ENCODE results near the gene MTCL1.
"Not testable (repeated sequence)": the region's sequence is repeated elsewhere in the genome, so short reads cannot be mapped to it uniquely, and the experiment has no call there.

Gene MTCL1

DNA sequence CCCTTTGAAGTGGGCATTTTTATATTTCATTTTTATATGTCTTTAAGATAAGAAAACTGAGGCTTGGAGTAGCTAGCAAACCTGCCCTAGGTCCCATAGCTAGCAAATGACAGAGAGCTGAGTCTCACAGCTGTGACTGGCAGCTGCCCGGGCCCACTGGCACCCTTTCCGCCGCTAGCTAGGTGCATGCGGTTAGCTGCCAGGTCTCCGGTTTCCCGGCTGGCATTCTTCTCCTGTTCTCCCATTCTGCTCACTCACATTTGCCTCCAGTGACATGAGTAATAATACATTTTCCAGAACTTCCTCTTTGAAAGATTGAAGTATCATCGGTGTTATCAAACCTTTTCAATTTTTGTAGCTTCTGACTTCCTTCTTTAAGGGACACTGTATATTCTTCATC is 38.7 kb downstream of the MTCL1 start:
- DNase-seq (ENCODE audit: low spot score), result no peak

DNA sequence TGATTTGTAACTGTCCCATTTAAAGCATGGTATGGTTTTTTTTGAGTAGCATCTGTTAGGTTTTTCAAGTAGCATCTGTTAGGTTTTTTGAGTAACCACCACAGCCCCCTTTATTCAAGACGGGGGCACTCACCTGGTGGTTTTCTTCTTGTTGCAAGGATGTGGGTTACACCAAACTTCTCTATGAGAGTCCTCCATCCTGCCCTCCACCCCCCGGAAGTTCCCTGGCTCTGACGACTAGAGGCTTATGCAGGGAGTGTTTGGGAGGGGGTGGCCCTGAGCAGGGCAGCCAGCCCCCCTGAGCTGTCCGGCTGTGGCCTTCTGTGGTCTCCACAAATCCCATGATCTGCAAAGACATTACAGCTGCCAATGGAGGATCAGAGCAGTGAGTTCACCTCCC is 39.3 kb downstream of the MTCL1 start:
- DNase-seq (ENCODE audit: low spot score), result no peak

DNA sequence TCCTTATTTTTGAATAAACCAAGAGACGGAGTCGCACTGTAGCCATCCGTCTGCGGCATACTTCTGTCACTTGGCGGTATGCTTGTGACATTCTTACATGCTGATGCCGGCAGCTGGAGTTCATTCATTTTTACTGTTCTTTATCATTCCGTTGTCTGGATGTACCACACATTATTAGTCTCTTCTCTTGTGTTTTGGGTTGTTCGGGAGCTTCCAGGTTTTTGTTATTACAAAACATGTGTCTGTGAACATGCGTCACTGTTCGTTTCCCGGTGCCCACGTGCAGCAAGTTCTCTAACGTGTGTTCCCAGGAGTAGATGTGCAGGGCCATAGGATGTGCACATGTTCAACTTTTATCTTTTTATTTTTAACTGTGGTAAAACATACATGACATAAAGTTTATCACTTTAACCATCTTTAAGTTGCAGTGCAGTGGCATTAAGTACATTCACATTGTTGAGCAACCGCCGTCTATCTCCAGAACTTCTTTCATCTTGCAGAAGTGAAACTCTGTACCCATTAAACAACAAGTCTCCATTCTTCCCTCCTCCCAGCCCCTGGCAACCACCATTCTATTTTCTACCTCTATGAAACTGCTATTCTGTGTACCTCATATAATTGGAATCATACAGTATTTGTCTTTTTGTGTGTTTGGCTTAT is 40.1 kb downstream of the MTCL1 start:
- no peak for DNase-seq (ENCODE audit: low spot score)

DNA sequence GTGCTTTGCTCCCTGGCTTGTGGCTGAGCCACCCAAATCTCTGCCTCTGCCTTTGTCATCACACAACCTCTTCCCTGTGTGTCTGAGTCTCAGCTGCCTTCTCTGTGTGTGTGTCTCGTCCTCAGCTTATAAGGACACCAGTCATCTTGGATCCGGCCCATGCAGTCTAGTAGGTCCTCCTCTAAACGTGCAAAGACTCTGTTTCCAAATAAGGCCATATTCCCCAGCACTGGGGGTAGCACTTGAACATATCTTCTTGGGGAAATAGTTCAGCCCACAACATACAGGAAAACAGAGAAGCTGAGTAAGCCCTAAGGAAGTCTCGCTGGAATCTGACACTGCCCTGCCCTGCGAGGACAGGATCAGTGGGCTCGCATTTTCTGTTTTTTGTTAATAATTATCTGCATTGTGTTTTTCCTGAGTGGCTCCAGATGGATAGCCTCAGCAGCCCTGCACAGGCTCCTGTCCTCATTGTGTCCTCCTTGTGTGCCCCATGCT is 42.1 kb downstream of the MTCL1 start:
- no peak for DNase-seq (ENCODE audit: low spot score)

DNA sequence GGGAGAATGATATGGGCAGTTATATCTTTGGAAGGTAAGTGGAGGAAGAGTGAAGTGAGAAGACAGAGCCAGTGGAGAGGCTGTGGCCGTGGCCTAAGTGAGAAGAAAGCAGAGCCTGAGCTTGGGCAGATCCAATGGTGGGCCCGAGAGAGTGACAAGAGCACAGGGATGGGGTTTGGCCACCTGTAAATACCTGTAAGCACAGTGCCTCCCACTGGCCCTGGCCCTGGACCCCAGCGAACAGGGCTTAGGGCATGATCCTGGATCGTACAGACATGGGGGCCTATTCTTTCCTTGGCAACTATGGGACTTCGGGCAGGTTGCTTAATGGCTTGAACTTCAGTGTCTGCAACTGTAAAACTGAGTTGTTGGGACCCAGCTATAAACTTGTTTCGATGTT is 44.1 kb downstream of the MTCL1 start:
- DNase-seq (ENCODE audit: low spot score), result no peak

DNA sequence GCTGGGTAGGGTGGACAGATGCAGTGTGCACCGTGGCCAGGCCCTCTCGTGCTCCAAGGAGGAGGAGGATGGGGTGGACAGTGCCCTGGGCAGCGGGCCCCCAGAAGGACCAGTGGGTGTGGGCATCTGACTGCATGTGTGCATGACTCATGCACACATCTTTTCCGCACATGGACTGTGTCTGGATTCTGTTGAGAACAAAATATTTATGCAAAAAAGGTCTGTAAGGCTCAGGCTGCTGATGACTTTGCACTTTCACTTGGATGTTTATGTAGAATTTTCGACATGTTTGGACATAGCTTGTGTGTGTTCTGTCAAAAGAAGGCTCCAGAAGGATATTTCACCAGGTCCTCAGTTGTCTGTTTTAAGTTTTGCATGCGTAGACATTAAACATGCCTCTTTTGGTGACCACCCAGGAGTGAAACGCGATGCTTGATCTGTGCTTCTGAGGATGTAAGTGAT is 45.6 kb downstream of the MTCL1 start:
- DNase-seq (ENCODE audit: low spot score), result no peak

DNA sequence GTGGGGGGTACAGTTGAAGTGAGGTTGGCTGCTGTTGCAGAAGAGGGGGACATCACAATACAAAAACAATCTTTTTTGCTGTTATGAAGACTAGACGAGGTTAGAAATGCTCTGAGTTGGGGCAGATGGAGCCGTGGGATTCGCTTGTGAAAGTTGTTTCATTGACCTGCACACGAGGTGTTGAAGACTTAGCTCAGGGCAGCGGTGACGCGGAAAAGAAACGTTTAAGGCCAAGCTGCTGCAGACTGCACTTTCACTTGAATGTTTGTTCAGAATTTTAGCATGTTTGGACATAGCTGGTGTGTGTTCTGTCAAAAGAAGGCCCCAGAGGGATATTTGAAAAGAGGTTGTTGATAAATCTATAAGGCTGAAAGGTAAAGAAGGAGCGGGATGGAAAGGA is 46.3 kb downstream of the MTCL1 start:
- no peak for DNase-seq (ENCODE audit: low spot score)

DNA sequence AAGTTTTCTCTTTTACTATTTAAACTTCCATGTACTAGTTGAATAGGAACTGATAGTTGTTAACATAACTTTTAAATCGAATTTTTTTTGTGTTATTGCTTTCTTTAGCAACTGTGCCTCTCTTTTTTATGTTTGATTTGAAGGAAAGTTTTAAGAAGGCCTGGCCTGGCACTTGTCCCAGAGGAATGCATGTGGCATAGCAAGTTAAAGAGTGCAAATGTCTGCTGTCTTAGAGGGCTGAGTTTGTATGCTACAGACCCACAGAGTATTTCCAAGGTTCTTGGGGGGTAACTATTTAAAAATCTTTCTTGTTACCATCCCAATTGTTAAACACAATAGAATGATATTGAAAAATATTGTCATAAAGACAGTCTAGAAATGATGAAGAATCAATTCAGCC is 47.0 kb downstream of the MTCL1 start:
- no peak for DNase-seq (ENCODE audit: low spot score)

DNA sequence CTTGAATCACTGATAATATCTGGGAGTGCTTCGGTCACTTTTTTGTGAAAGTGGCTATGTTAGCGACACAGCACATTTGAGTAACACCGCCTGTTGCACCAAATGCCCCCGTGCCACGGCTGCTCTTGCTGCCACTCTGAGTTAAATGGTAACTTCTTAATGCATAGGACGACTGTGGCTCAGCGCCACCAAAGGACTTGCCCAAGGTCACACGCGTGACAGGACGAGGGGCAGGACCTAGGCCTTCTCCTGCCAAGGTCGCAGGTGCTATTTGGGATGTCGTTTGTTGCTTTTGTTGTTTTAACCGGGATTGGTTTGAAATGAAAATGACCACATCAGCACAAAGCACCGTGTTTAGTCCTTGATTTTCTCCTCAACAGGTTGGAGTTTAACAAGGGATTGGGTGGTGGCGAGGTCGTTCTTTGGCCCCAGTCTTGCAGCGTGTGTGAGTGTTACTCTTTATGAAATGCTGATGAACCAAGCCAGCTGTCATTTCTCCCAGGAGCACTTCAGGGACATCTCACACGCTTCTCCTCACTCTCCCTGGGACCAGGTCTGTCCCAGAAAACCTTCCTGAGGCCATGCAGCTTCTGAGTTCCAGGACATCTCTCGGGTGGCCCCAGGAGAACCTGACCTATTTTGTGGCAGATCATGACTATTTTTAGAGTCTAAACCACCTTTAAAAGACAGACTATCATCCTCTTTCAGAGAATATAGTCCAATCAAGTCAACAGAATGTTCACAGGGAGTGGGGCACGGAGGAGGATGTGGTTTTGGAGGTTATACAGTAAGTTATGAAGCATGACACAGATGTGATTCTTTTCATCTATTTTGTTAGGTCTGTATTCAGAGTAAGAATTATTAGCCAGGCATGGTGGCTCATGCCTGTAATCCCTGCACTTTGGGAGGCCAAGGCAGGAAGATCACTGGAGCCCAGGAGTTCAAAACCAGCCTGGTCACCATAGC is 49.9 kb downstream of the MTCL1 start:
- DNase-seq (ENCODE audit: low spot score), result no peak

DNA sequence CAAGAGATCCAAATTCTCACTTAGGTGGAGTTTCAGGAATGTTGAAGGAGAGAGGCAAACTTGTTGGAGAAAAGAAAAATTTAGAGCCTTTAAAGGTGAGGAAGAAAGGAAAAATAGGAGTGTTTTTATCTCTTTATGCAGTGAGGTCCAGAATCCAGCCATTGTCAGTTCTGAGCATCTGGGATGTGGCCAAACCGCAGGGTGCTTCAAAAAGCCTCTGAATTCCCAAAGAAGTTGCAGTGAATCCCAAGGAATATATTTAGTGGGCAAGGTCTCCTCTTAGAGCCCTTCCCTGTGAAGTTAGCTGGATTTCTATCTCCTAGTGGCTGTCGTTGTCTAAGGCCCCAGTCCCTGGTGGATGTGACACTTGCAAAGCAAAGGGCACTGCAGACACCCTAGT is 51.2 kb downstream of the MTCL1 start:
- DNase-seq (ENCODE audit: low spot score), result no peak

DNA sequence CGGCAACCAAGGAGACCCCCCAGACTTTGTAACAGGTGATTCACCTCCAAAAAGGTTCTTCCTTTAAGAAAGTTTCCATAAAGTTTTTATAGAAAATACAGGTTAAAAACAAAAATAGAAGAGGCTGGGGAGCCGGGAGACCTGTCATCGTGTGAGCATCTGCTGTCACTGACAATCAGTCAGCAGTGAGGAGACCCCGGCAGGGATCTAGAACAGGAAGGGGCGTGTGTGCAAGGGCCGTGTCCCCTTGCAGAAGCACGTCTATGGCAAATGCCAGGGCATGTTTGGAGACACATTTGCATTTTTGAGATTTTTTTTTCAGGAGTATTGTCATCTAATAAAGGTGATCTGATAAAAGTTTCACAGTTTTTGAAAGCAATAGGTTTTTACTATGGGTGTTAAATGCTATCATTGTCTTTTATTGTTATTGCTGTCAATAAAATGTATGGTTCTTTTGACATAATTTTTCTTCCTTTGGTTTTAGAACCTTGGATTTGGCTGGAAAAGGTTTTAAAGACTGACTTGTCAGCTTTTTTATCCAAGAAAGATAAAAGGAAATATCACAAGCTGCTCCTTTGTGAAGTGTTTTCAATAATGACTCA is 52.1 kb downstream of the MTCL1 start:
- no peak for DNase-seq (ENCODE audit: low spot score)

DNA sequence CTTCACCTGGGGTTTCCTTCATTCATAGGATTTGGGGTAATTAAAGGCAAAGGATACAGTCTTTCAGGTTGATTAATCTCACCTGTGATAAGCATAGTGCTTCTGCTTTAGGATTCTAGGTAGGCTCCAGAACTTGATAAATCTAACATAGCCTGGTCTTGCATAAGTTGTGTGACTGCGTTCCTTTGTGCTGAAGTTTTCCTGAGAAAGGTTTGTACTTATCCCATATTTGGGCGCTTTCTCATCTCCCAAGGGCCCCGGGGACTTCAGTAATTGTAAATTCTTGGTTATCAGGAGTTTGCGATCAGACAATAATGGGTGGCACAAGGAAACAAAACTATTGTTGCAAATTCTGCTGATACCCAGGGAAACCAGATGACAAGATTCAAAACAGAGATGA is 53.1 kb downstream of the MTCL1 start:
- no peak for DNase-seq (ENCODE audit: low spot score)

DNA sequence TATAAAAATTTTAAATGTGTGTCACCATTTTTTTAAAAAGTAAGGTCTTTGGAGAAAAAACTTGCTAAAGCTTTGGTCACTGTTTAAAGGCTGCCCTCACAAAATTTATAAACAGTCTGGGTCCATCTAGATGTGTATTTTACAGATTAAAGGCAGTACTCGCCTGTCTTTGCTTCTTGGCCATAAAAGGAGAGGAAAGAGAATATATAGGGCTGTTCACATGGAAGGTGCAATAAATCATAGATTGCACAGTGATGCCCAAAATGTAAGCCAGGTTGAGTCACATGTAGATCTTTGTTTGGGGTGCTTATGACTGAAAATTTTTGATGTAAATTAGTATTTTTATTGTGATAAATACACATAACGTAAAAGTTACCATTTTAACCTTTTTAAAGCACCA is 55.6 kb downstream of the MTCL1 start:
- no peak for DNase-seq (ENCODE audit: low spot score)

DNA sequence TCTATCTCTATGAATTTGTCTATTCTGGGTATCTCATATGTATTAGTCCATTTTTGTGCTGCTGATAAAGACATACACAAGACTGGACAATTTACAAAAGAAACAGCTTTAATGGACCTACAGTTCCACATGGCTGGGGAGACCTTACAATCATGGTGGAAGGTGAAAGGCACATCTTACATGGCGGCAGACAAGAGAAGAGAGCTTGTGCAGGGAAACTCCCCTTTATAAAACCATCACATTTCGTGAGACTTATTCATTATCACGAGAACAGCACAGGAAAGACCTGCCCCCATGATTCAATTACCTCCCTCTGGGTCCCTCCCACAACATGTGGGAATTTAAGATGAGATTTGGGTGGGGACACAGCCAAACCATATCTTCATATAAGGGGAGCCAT is 56.2 kb downstream of the MTCL1 start:
- DNase-seq (ENCODE audit: low spot score), result not testable (repeated sequence)

DNA sequence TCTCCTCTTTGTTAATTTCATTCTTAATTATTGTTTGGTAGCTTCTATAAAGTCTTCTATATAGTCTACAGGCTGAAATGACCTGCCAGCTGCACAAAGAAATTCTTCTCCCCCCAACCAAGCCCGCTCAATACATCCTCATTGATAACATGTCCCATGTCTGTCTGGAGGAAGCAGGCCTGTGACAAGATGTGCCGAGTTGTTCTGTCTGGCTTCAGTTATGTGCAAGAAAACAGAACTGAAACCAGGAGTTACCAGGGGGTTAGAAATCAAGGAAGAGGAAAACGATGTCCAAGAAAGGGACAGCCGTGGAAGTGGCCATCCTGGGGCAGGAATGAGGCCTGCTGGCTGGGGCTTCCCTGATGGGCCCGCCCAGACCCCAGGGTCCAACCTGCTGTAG is 57.6 kb downstream of the MTCL1 start:
- no peak for DNase-seq (ENCODE audit: low spot score)

DNA sequence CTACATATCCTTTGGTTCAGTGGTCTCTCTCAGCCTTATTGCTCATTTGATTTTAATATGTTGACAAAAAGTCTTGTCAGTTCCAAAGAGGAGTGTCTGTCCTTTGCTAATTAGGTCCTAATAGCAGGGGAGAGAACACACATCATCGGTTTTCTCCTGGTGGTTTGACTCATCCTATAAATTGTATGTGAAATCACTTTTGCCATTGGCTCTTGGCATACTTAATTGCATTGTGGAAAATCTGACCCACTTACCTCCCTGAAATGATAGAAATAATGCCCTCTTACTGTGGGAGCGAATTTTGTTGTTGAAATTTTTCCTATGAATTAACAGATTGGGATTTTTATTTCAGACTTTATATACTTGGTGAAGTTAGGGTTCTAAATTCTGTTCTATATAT is 58.3 kb downstream of the MTCL1 start:
- DNase-seq (ENCODE audit: low spot score), result no peak

DNA sequence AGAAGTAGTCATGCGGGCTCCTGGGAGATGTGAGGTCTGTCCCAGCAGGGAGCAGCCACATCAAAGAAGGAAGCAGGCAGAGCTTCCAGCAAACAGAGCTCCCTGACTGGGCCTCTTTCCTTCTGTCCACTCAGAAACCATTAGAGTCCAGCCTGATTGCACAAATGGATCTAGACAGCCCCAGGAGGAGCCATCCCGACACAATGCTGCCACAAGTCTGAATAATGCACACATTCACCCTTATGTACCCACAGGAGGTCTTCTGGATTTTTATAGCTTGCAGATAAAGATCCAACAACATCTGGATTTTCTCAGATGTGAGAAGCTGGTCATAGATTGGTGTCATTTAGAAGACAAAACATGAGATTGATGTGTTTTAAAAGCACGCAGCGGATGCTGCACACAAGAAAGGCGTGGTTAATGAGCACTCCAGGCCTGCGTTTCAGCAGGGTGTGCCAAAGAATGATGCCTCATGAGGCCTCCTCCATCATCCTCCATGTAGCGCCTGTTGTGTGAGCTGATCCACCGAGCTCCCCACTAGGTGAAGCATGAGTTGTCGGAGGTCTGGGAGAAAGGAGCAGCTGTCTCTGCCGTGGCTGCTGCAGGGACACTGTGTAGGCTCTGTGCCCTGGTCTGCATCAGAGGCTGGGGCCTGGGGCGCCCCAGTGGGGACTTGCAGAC is 60.6 kb downstream of the MTCL1 start:
- DNase-seq (ENCODE audit: low spot score), result no peak

DNA sequence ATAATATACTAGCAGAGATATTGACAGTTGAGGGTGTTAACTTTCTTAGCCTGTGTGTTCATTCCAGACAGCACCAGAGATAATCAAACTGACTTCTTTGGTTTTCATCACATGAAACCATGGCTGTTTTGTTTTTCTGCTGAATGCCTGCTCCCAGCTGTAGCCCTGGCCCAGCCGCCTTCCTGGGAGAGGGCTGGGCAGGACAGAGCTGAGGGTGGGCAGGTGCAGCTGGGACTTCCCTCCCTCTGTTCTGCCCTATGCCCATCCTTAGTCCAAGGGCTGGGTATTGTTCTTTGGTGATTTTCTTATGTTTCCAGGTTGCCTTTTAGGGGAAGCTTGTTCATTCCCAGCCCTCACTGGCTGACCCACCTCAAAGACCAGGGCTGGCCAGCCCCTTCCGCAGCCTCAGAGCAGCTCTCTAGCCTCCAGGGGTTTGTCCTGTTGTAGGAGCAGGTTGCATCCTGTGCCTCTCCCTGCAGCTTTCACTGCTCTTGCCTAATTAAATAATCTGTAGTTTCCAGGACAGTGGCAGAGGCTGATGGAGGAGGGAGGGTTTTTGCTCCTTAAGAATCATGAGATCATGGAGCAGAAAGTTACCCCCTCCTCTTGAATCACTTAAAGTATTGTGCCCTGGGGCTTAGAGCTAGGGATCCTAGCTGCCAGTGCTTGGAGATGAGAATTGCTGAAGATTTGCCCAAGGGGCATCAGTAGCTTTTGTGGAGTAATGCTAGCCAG is 61.4 kb downstream of the MTCL1 start:
- DNase-seq (ENCODE audit: low spot score), result no peak

DNA sequence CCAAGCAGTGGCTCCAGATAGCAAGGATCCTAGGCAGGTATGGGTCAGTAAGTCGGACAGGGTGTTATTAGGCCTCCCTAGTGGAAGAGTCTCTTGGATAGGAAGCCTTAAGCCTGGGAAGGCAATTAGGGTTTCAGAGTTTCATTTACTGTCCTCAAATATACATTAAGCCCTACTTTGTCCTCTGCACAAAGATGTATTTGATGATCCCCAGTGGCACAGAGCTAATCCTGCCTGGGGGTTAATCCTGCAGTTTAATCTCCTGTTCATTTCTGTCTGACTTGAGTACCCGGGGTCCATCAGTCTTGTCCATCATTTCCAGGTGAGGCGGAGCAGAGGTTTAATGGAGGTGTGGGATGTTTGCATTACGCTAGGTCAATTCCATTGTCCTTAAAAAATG is 62.0 kb downstream of the MTCL1 start:
- no peak for DNase-seq (ENCODE audit: low spot score)

DNA sequence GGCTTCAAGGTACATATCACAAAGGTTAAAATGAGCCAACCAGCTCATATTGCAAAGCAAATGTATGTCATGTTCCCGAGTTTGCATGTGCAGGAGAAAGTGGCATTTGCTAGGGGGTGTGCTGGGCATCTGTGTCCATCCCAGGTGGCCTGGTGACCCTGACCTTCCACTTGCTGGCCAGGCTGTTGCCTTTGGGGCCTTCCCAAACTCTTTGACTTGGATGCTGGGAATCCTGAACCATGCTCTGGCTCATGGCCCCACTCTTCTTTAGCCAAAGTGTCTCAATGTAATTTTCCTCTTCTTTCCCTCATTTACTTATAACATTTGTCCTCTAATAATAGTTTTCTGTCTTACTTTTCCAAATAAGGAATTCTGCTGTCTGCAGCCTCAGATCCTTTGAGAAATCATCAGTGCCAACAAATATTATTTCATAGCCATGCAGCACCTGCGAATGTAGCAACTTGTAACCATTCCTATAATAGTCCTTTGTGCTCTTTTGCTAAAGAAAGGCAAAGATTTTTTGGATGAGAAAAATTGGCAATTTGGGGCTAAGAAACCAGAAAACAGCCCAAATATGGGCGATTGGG is 64.2 kb downstream of the MTCL1 start:
- DNase-seq (ENCODE audit: low spot score), result no peak

DNA sequence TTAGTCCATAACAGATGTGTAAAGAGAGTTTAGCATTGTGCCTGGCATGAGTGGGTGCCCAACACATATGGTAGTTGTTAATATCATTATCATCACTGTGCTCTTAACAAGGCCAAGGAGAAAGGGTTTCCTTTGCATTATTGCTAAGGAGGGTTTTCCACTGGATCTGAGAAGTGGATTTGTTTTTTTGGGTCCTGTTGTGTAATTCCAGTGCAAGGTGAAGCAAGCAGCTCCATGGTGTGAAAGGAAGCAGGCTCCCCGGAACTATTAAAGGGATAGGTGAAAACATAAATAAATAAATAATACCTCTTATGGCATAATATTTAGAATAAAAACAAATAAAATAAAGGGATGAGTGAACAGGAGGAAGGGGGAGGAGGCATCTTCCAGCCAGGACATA is 65.3 kb downstream of the MTCL1 start:
- no peak for DNase-seq (ENCODE audit: low spot score)
